Suprapubic skin (tissue), 4 donors: ENCODE data around the gene VSTM2B. TPM values are rescaled to one million over a fixed set of nuclear protein-coding genes. Genes with fewer than 3 reads are reported as not detected.
"Not testable (repeated sequence)": the region's sequence is repeated elsewhere in the genome, so short reads cannot be mapped to it uniquely, and the experiment has no call there.

Experiments
- DNase-seq, 2 donors: peaks; one replicate each; pipeline ENCODE4 v3.0.0-alpha.2; 2019; ENCODE audit warnings: low spot score in 2 of 2
- H3K27ac ChIP-seq: fragments of 200-600 bp; sonication (generic); one replicate; pipeline ENCODE4 v1.5.1; 2019
- H3K27me3 ChIP-seq: fragments of 200-600 bp; sonication (generic); one replicate; pipeline ENCODE4 v1.5.1; 2019
- H3K36me3 ChIP-seq: fragments of 200-600 bp; sonication (generic); one replicate; pipeline ENCODE4 v1.5.1; 2019
- H3K4me1 ChIP-seq: fragments of 200-600 bp; sonication (generic); one replicate; pipeline ENCODE4 v1.5.1; 2019
- H3K4me3 ChIP-seq: fragments of 200-600 bp; sonication (generic); one replicate; pipeline ENCODE4 v1.5.1; 2019; ENCODE audit warnings: mild to moderate bottlenecking
- H3K9me3 ChIP-seq: fragments of 200-600 bp; sonication (generic); one replicate; pipeline ENCODE4 v1.5.1; 2019
- CTCF ChIP-seq, 2 donors: fragments of 200-600 bp in 1 of 2; fragments of 450-650 bp in 1 of 2; sonication (generic) in 1 of 2; IDR thresholded peaks; one replicate each; pipeline ENCODE4 v1.5.1; 2016 to 2019; ENCODE audit warnings: antibody characterized with exemption in 2 of 2, mild to moderate bottlenecking in 1 of 2, moderate library complexity in 1 of 2
- EP300 ChIP-seq: sonication (generic); formaldehyde crosslinking; IDR thresholded peaks from one replicate; pipeline ENCODE4 v1.6.1; 2017; ENCODE audit warnings: antibody characterized with exemption
- POLR2A ChIP-seq, 2 donors: fragments of 450-650 bp; IDR thresholded peaks; one replicate each; pipeline ENCODE4 v1.6.1; 2017; ENCODE audit warnings: antibody characterized with exemption in 2 of 2, mild to moderate bottlenecking in 2 of 2, moderate library complexity in 2 of 2
- POLR2AphosphoS5 ChIP-seq, 3 donors: sonication (generic); formaldehyde crosslinking; IDR thresholded peaks; one replicate each; pipeline ENCODE4 v1.6.1; 2017; ENCODE audit warnings: antibody characterized with exemption in 3 of 3
- WGBS: methylation state at CpG from one replicate; pipeline ENCODE4 v1.1.5; 2018; 5-methylcytosine and 5-hydroxymethylcytosine counted together
- total RNA-seq, 4 donors: library from RNA; depleted of rRNA; stranded (reverse); fragments of >200 nt; gene quantifications; one replicate each; pipeline ENCODE4 v1.1.0, GENCODE V29; 2016

VSTM2B gene
- total RNA-seq, 4 donors from 2014 or later = not detected

- no peaks in the 10 kb centered on the region for H3K27me3 ChIP-seq
- DNase-seq = no peak
- TF ChIP-seq CTCF (IDR thresholded peaks at IDR 0.05) (no peak), EP300 (no peak), POLR2AphosphoS5 (IDR thresholded peaks at IDR 0.05) (no peak), POLR2A (IDR thresholded peaks at IDR 0.05) (no peak)
- no peak overlapping the region for H3K27ac ChIP-seq
- H3K36me3 ChIP-seq = no peaks in the 10 kb centered on the region
- 78% methylated on average over 3 of the region's 3 CpGs for whole genome bisulfite sequencing
- H3K4me3 ChIP-seq = no peak overlapping the region
- no peaks in the 10 kb centered on the region for H3K4me1 ChIP-seq
- peaks cover 2% of the 10 kb centered on the region for H3K9me3 ChIP-seq
These were observed 26.0 kb downstream of the VSTM2B start for GRCh38 chr19:29551774-29552173.

GRCh38 chr19:29552454-29553280, 26.9 kb downstream of the VSTM2B start:
- no peak overlapping the region for H3K27ac ChIP-seq
- TF ChIP-seq POLR2A (IDR thresholded peaks at IDR 0.05) = no peak
- TF ChIP-seq POLR2AphosphoS5 (IDR thresholded peaks at IDR 0.05) = no peak
- TF ChIP-seq EP300 = no peak
- no peak for TF ChIP-seq CTCF (IDR thresholded peaks at IDR 0.05)
- DNase-seq = no peak
- no peaks in the 10 kb centered on the region for H3K36me3 ChIP-seq
- no peaks in the 10 kb centered on the region for H3K27me3 ChIP-seq
- H3K4me1 ChIP-seq = no peaks in the 10 kb centered on the region
- peaks cover 2% of the 10 kb centered on the region for H3K9me3 ChIP-seq
- H3K4me3 ChIP-seq = no peak overlapping the region
- WGBS = 69% methylated on average over 3 of the region's 6 CpGs

DNA sequence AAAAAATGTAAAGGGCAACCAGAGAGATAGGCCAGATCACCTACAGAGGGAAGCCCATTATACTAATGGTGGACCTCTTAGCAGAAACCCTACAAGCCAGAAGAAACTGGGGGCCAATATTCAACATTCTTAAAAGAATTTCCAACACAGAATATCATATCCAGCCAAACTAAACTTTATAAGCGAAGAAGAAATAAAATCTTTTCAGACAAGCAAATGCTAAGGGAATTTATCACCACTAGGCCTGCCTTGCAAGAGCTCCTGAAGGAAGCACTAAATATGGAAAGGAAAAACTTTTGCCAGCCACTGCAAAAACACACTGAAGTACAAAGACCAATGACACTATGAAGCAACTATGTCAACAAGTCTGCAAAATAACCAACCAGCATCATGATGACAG, 28.4 kb downstream of the VSTM2B start:
- no peak for DNase-seq
- no peak overlapping the region for H3K27ac ChIP-seq
- H3K36me3 ChIP-seq = no peaks in the 10 kb centered on the region
- no peaks in the 10 kb centered on the region for H3K4me1 ChIP-seq
- H3K27me3 ChIP-seq = no peaks in the 10 kb centered on the region
- peaks cover 2% of the 10 kb centered on the region for H3K9me3 ChIP-seq
- WGBS = 97% methylated on average over 1 of the region's 1 CpG
- no peak overlapping the region for H3K4me3 ChIP-seq
- TF ChIP-seq POLR2AphosphoS5 (IDR thresholded peaks at IDR 0.05) (no peak), POLR2A (IDR thresholded peaks at IDR 0.05) (no peak), EP300 (no peak), CTCF (IDR thresholded peaks at IDR 0.05) (no peak)

- H3K27ac ChIP-seq, H3K4me1 ChIP-seq, DNase-seq, H3K4me3 ChIP-seq, H3K36me3 ChIP-seq, H3K9me3 ChIP-seq: not testable (repeated sequence)
- H3K27me3 ChIP-seq = peaks cover 15% of the 10 kb centered on the region
- 98% methylated on average over 2 of the region's 2 CpGs for WGBS
These were observed 33.3 kb downstream of the VSTM2B start for GRCh38 chr19:29559110-29559509.

DNA sequence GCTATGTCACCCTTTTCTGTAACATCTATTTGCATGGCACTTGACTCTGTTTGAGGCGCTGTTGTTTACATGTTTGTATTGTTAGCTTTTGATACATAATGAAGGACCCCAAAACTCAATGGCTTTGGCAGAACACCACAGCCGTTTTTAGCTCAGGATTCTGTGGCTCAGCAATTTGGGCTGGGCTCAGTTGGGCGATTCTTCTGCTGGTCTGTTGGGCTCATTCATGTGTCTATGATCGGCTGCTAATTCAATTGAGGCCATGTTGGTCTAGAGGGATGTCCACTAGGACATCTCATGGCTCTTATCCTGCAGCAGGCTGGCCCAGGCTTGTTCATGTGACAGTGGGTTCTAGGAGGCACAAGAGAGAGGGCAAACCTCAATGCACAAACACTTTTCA, 33.9 kb downstream of the VSTM2B start:
- TF ChIP-seq EP300 = no peak
- no peak for TF ChIP-seq POLR2A (IDR thresholded peaks at IDR 0.05)
- no peak for TF ChIP-seq POLR2AphosphoS5 (IDR thresholded peaks at IDR 0.05)
- Histone ChIP-seq H3K27me3 (peaks cover 18% of the 10 kb centered on the region), H3K4me3 (no peak overlapping the region), H3K27ac (no peak overlapping the region), H3K9me3 (peaks cover 2% of the 10 kb centered on the region), H3K36me3 (no peaks in the 10 kb centered on the region), H3K4me1 (no peaks in the 10 kb centered on the region)
- WGBS = 86% methylated on average over 4 of the region's 4 CpGs
- DNase-seq = peak in 1 of 2 donors; percentile 34

- TF ChIP-seq POLR2A (IDR thresholded peaks at IDR 0.05) (no peak), CTCF (IDR thresholded peaks at IDR 0.05) (no peak), EP300 (no peak), POLR2AphosphoS5 (IDR thresholded peaks at IDR 0.05) (no peak)
- no peak overlapping the region for H3K27ac ChIP-seq
- WGBS = 81% methylated on average over 6 of the region's 6 CpGs
- peaks cover 2% of the 10 kb centered on the region for H3K9me3 ChIP-seq
- no peak overlapping the region for H3K4me3 ChIP-seq
- H3K36me3 ChIP-seq = no peaks in the 10 kb centered on the region
- H3K27me3 ChIP-seq = peaks cover 25% of the 10 kb centered on the region
- DNase-seq = peak in 1 of 2 donors; percentile 62
- H3K4me1 ChIP-seq = no peaks in the 10 kb centered on the region
These were observed 34.7 kb downstream of the VSTM2B start for GRCh38 chr19:29560313-29561075.
